GM10266 (cell line): ENCODE results near the gene ZC3H12A.
"Not testable (repeated sequence)": the region's sequence is repeated elsewhere in the genome, so short reads cannot be mapped to it uniquely, and the experiment has no call there.

Experiments
- DNase-seq: peaks from one replicate; pipeline ENCODE4 v3.0.0; 2012; ENCODE audit errors: extremely low spot score
- CTCF ChIP-seq: IDR thresholded peaks from 2 replicates; pipeline ENCODE4 v1.5.1; 2012; ENCODE audit warnings: mild to moderate bottlenecking, low read depth; ENCODE audit not compliant: control insufficient read depth, insufficient read depth; ENCODE audit errors: missing control alignments

ZC3H12A gene

GRCh38 chr1:37501661-37502060 lies 27.3 kb downstream of the ZC3H12A start:
- no peak for DNase-seq
- TF ChIP-seq CTCF: no peak

- no peak for DNase-seq
- no peak for TF ChIP-seq CTCF
Observed at GRCh38 chr1:37502104-37502503, 27.7 kb downstream of the ZC3H12A start.

- DNase-seq: not testable (repeated sequence)
Observed at GRCh38 chr1:37502791-37503190, 28.4 kb downstream of the ZC3H12A start.

- no peak for DNase-seq
- no peak for TF ChIP-seq CTCF
Observed at GRCh38 chr1:37506740-37507139, 32.4 kb downstream of the ZC3H12A start.

GRCh38 chr1:37509181-37509580 lies 34.8 kb downstream of the ZC3H12A start:
- TF ChIP-seq CTCF: peak; percentile 10
- DNase-seq: no peak

- DNase-seq: peak; percentile 72
Observed at GRCh38 chr1:37513795-37514349, 39.5 kb downstream of the ZC3H12A start.

GRCh38 chr1:37514350-37515184 lies 40.2 kb downstream of the ZC3H12A start, which contains the start of gene MEAF6:
Gene MEAF6 (minus strand): TSS chr1:37514766. CDS start chr1:37514746, 20 bp downstream.
- peak; percentile 68 for TF ChIP-seq CTCF
- DNase-seq: peak; percentile 97

More at GRCh38 chr1:37513795-37514349, 39.5 kb downstream of the ZC3H12A start:
- no peak for TF ChIP-seq CTCF
